HepG2 (cell line): ENCODE data around the gene NUP88. TPM values are rescaled to one million over a fixed set of nuclear protein-coding genes. Genes with fewer than 3 reads are reported as not detected.
A peak's percentile ranks its signal among the peaks of the same experiment; 100 is the strongest.

Source experiments
- EEA1 ChIP-seq: sonication (generic); formaldehyde crosslinking; IDR thresholded peaks from 2 replicates; pipeline ENCODE4 v1.5.1; 2020; ENCODE audit warnings: mild to moderate bottlenecking, missing genetic modification reagents, borderline replicate concordance
- HOXD1 ChIP-seq: sonication (generic); formaldehyde crosslinking; IDR thresholded peaks from 2 replicates; pipeline ENCODE4 v1.5.0; 2020; ENCODE audit warnings: missing genetic modification reagents
- KDM3A ChIP-seq: IDR thresholded peaks from 2 replicates; pipeline ENCODE4 v1.6.1; 2018; ENCODE audit warnings: low read depth, missing compliant biosample characterization
- MAFK ChIP-seq, 2 experiments: IDR thresholded peaks in 1 of 2; conservative IDR thresholded peaks in 1 of 2; 2 replicates each; pipeline ENCODE4 v1.6.1; 2011; ENCODE audit warnings: improper control_type of control experiment in 2 of 2, low read length in 2 of 2
- NFE2L2 ChIP-seq: fragments of 150-350 bp; IDR thresholded peaks from 2 replicates; pipeline ENCODE4 v1.6.1; 2014; ENCODE audit warnings: low read length
- ONECUT2 ChIP-seq: sonication (generic); formaldehyde crosslinking; IDR thresholded peaks from 2 replicates; pipeline ENCODE4 v1.4.0; 2020; ENCODE audit warnings: missing genetic modification reagents
- RNF219 ChIP-seq: sonication (generic); formaldehyde crosslinking; IDR thresholded peaks from 2 replicates; pipeline ENCODE4 v1.5.0; 2020; ENCODE audit warnings: mild to moderate bottlenecking, missing genetic modification reagents
- ZNF318 ChIP-seq: sonication (generic); formaldehyde crosslinking; IDR thresholded peaks from 2 replicates; pipeline ENCODE4 v1.4.0; 2020; ENCODE audit warnings: mild to moderate bottlenecking, missing genetic modification reagents
- ZNF543 ChIP-seq: sonication (generic); formaldehyde crosslinking; IDR thresholded peaks from 2 replicates; pipeline ENCODE4 v1.4.0; 2020; ENCODE audit warnings: mild to moderate bottlenecking, missing genetic modification reagents
- polyA plus RNA-seq, 8 experiments: library from polyadenylated mRNA; depleted of rRNA in 3 of 8; stranded (reverse) in 7 of 8; unstranded in 1 of 8; fragments of >200 nt; fragmentation: Illumina TruSeq in 4 of 8; extraction: Trizol in 4 of 8; gene quantifications; 2 replicates each; pipeline versions ENCODE4 v1.2.1 to v1.2.3, GENCODE V29; 2011 to 2016; ENCODE audit warnings: low read depth in 4 of 8, missing spikeins in 1 of 8, mixed read lengths in 1 of 8; ENCODE audit not compliant: insufficient read depth in 1 of 8
- total RNA-seq, 5 experiments: library from RNA; depleted of rRNA; stranded (reverse); fragments of >200 nt; fragmentation: Illumina TruSeq; extraction: Trizol; gene quantifications; 2 replicates each; pipeline ENCODE4 v1.2.3, GENCODE V29; 2016; ENCODE audit warnings: low read depth in 1 of 5
- TF ChIP-seq, protein P1 (sequence below): sonication (generic); formaldehyde crosslinking; IDR thresholded peaks from 2 replicates; pipeline ENCODE4 v1.9.0; 2021; ENCODE audit warnings: missing genetic modification reagents, borderline replicate concordance

Gene NUP88
- total and polyA plus RNA-seq, 2 of the 13 experiments (the other 11 are each of a cell fraction or from before 2014, with no cell fraction given): 48.2 to 130 TPM

DNA sequence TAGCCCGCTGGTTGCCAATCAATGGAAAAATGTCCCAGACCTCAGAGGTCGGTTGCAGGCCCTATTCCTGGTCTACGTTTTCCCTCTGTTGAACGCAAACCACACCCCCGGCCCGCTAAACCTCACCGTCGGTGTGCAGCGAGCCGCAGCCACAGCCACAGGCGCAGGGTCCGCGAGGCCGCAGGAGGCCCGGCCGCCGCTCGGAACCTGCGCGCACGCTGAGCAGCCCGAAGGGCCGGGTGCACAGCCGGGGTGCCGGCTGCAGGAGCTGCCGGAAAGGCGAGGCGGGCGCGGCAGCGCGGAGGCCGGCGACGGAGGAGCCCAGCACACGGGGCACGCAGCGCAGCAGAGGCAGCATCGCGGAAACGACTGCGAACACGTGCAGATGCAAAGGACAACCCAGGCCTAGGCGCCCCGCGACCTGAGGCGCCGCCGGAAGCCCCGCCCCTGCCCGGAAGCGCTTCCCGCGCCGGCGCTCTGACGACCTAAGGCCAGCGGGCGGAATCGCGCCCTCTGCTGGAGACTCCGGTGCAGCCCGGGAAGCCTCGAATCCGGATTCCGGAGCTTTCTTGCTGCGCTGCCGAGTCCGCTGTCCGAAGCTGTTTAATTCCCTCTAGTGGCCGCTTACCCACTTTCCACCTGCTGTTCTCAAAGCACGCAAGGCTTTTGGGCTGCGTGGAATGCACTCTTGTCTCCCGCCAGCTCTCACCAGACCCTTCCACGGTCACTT is 19.4 kb upstream of the NUP88 start, which contains the start of gene C1QBP (continued):
- TF ChIP-seq MAFK (conservative IDR thresholded peaks at IDR 0.05 in 1 of 2, IDR thresholded peaks at IDR 0.05 in 1 of 2; ENCODE audit: low read length in 2 of 2): no peak
- TF ChIP-seq NFE2L2: no peak
- TF ChIP-seq RNF219 (CRISPR knock-in tag): no peak; the same call in 1 of the 2 replicates
- TF ChIP-seq EEA1 (CRISPR knock-in tag): no peak
- TF ChIP-seq ZNF543 (CRISPR knock-in tag): peak; percentile 80; the same call in 1 of the 2 replicates
- peak; percentile 56; the same call in 1 of the 2 replicates for TF ChIP-seq HOXD1
- TF ChIP-seq, protein P1, sequence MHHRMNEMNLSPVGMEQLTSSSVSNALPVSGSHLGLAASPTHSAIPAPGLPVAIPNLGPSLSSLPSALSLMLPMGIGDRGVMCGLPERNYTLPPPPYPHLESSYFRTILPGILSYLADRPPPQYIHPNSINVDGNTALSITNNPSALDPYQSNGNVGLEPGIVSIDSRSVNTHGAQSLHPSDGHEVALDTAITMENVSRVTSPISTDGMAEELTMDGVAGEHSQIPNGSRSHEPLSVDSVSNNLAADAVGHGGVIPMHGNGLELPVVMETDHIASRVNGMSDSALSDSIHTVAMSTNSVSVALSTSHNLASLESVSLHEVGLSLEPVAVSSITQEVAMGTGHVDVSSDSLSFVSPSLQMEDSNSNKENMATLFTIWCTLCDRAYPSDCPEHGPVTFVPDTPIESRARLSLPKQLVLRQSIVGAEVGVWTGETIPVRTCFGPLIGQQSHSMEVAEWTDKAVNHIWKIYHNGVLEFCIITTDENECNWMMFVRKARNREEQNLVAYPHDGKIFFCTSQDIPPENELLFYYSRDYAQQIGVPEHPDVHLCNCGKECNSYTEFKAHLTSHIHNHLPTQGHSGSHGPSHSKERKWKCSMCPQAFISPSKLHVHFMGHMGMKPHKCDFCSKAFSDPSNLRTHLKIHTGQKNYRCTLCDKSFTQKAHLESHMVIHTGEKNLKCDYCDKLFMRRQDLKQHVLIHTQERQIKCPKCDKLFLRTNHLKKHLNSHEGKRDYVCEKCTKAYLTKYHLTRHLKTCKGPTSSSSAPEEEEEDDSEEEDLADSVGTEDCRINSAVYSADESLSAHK (CRISPR knock-in tag): no peak
- no peak for TF ChIP-seq ONECUT2 (CRISPR knock-in tag)
- TF ChIP-seq ZNF318: 0 out of 2 replicates have a peak, but pooled peaks have one; percentile 24
- peak; percentile 58; the same call in 1 of the 2 replicates for TF ChIP-seq KDM3A (CRISPR knock-in tag)
